Mesodermal cell (in vitro differentiated cells): Measurements from ENCODE around the gene OLFML2B.
A peak's percentile ranks its signal among the peaks of the same experiment; 100 is the strongest.
"Not testable (repeated sequence)": the region's sequence is repeated elsewhere in the genome, so short reads cannot be mapped to it uniquely, and the experiment has no call there.

Experiments used
- H3K27ac ChIP-seq: 2 replicates; pipeline ENCODE4 v1.7.0; 2013; ENCODE audit warnings: mild to moderate bottlenecking, low read depth, low read length, moderate library complexity; ENCODE audit not compliant: severe bottlenecking
- H3K36me3 ChIP-seq: 2 replicates; pipeline ENCODE4 v1.7.1; 2013; ENCODE audit warnings: mild to moderate bottlenecking, low read length, moderate library complexity; ENCODE audit not compliant: control insufficient read depth, insufficient read depth
- H3K4me1 ChIP-seq: one replicate; pipeline ENCODE4 v1.7.1; 2013; ENCODE audit warnings: mild to moderate bottlenecking, low read length; ENCODE audit not compliant: insufficient read depth, control insufficient read depth, poor library complexity, severe bottlenecking
- H3K4me3 ChIP-seq: 2 replicates; pipeline ENCODE4 v1.7.0; 2013; ENCODE audit warnings: low read length, control low read depth, mild to moderate bottlenecking; ENCODE audit not compliant: insufficient read depth, poor library complexity, severe bottlenecking; ENCODE audit errors: extremely low read depth
- H3K9me3 ChIP-seq: 2 replicates; pipeline ENCODE4 v1.7.1; 2013; ENCODE audit warnings: mild to moderate bottlenecking, low read length, moderate library complexity; ENCODE audit not compliant: control insufficient read depth
- WGBS, 2 experiments: methylation state at CpG; one replicate each; pipeline ENCODE4 v1.1.5; 2013; ENCODE audit warnings: missing lambda C conversion rate in 2 of 2; ENCODE audit not compliant: insufficient coverage in 2 of 2; 5-methylcytosine and 5-hydroxymethylcytosine counted together

The OLFML2B gene

GRCh38 chr1:162060314-162060713 lies 36.6 kb upstream of the OLFML2B start:
- H3K27ac ChIP-seq: no peak overlapping the region
- 91 to 100% methylated on average over 1 of the region's 1 CpG for WGBS, 2 experiments
- no peaks in the 10 kb centered on the region for H3K9me3 ChIP-seq
- H3K4me1 ChIP-seq: peaks cover 11% of the 10 kb centered on the region
- no peaks in the 10 kb centered on the region for H3K36me3 ChIP-seq
- no peak overlapping the region for H3K4me3 ChIP-seq

GRCh38 chr1:162059721-162060120 lies 36.1 kb upstream of the OLFML2B start:
- WGBS, 2 experiments: 100% methylated on average over 1 to 2 of the region's 3 CpGs

GRCh38 chr1:162056579-162056978 lies 32.9 kb upstream of the OLFML2B start:
- peaks cover 2% of the 10 kb centered on the region for H3K9me3 ChIP-seq
- WGBS, 2 experiments: 100% methylated on average over 1 to 2 of the region's 3 CpGs
- no peaks in the 10 kb centered on the region for H3K36me3 ChIP-seq
- no peak overlapping the region for H3K27ac ChIP-seq
- no peak overlapping the region for H3K4me3 ChIP-seq
- H3K4me1 ChIP-seq: peaks cover 13% of the 10 kb centered on the region

More at GRCh38 chr1:162059721-162060120, 36.1 kb upstream of the OLFML2B start:
- H3K9me3 ChIP-seq: no peaks in the 10 kb centered on the region
- no peak overlapping the region for H3K4me3 ChIP-seq
- H3K27ac ChIP-seq: no peak overlapping the region
- H3K36me3 ChIP-seq: no peaks in the 10 kb centered on the region
- peaks cover 16% of the 10 kb centered on the region for H3K4me1 ChIP-seq

- Histone ChIP-seq H3K4me3 (no peak overlapping the region), H3K36me3 (no peaks in the 10 kb centered on the region), H3K4me1 (peaks cover 13% of the 10 kb centered on the region), H3K9me3 (peaks cover 2% of the 10 kb centered on the region), H3K27ac (no peak overlapping the region)
- WGBS, 2 experiments: 26 to 38% methylated on average over 3 of the region's 3 CpGs
Observed at GRCh38 chr1:162056043-162056442, 32.4 kb upstream of the OLFML2B start.

GRCh38 chr1:162055062-162055461 lies 31.4 kb upstream of the OLFML2B start:
- H3K4me1 ChIP-seq: peaks cover 13% of the 10 kb centered on the region
- H3K36me3 ChIP-seq: no peaks in the 10 kb centered on the region
- H3K27ac ChIP-seq: peak overlapping the region; percentile 76
- 51 to 53% methylated on average over 3 of the region's 3 CpGs for WGBS, 2 experiments
- H3K4me3 ChIP-seq: no peak overlapping the region
- peaks cover 2% of the 10 kb centered on the region for H3K9me3 ChIP-seq

- H3K27ac ChIP-seq, H3K4me3 ChIP-seq, H3K9me3 ChIP-seq, H3K36me3 ChIP-seq: not testable (repeated sequence)
- H3K4me1 ChIP-seq: peaks cover 13% of the 10 kb centered on the region
- WGBS, 2 experiments: 86 to 100% methylated on average over 3 of the region's 3 CpGs
Observed at GRCh38 chr1:162053949-162054348, 30.3 kb upstream of the OLFML2B start.

- Histone ChIP-seq H3K27ac (no peak overlapping the region), H3K36me3 (no peaks in the 10 kb centered on the region), H3K4me3 (no peak overlapping the region), H3K4me1 (no peaks in the 10 kb centered on the region), H3K9me3 (no peaks in the 10 kb centered on the region)
- 86 to 89% methylated on average over 1 of the region's 1 CpG for WGBS, 2 experiments
Observed at GRCh38 chr1:162046921-162047320, 23.3 kb upstream of the OLFML2B start.

- Histone ChIP-seq H3K4me1 (no peaks in the 10 kb centered on the region), H3K27ac (no peak overlapping the region), H3K4me3 (no peak overlapping the region), H3K9me3 (no peaks in the 10 kb centered on the region), H3K36me3 (no peaks in the 10 kb centered on the region)
- no CpG with 5 or more reads among the region's 1 CpG for WGBS, 2 experiments
Observed at GRCh38 chr1:162042361-162042760, 18.7 kb upstream of the OLFML2B start.

- H3K9me3 ChIP-seq: no peaks in the 10 kb centered on the region
- no peak overlapping the region for H3K4me3 ChIP-seq
- no peaks in the 10 kb centered on the region for H3K4me1 ChIP-seq
- no peak overlapping the region for H3K27ac ChIP-seq
- no peaks in the 10 kb centered on the region for H3K36me3 ChIP-seq
Observed at GRCh38 chr1:162040657-162041056, 17.0 kb upstream of the OLFML2B start.

- Histone ChIP-seq H3K27ac (no peak overlapping the region), H3K9me3 (no peaks in the 10 kb centered on the region), H3K4me3 (no peak overlapping the region), H3K36me3 (no peaks in the 10 kb centered on the region), H3K4me1 (no peaks in the 10 kb centered on the region)
- 83% methylated on average over 3 of the region's 4 CpGs for WGBS, 2 experiments
Observed at GRCh38 chr1:162040001-162040400, 16.3 kb upstream of the OLFML2B start.

- H3K9me3 ChIP-seq: no peaks in the 10 kb centered on the region
- no peak overlapping the region for H3K4me3 ChIP-seq
- no peak overlapping the region for H3K27ac ChIP-seq
- H3K36me3 ChIP-seq: no peaks in the 10 kb centered on the region
- no peaks in the 10 kb centered on the region for H3K4me1 ChIP-seq
- no CpG with 5 or more reads among the region's 1 CpG for WGBS, 2 experiments
Observed at GRCh38 chr1:162038624-162039023, 15.0 kb upstream of the OLFML2B start.

GRCh38 chr1:162036163-162036562 lies 12.5 kb upstream of the OLFML2B start:
- Histone ChIP-seq H3K4me1 (no peaks in the 10 kb centered on the region), H3K27ac (no peak overlapping the region), H3K36me3 (no peaks in the 10 kb centered on the region), H3K9me3 (no peaks in the 10 kb centered on the region), H3K4me3 (no peak overlapping the region)
- 100% methylated on average over 1 of the region's 1 CpG for WGBS, 2 experiments
